Duodenal mucosa (tissue), 2 donors: ENCODE data around the gene KERA.

ENCODE experiments used
- H3K27ac ChIP-seq: one replicate; pipeline ENCODE4 v1.7.0; 2013; ENCODE audit warnings: low read depth, low read length
- H3K27me3 ChIP-seq, 2 donors: one replicate each; pipeline ENCODE4 v1.7.0; 2013; ENCODE audit warnings: low read length in 2 of 2, control low read depth in 1 of 2; ENCODE audit not compliant: insufficient read depth in 2 of 2, control insufficient read depth in 1 of 2
- H3K36me3 ChIP-seq, 2 donors: one replicate each; pipeline ENCODE4 v1.7.0; 2013; ENCODE audit warnings: low read length in 2 of 2, control low read depth in 1 of 2; ENCODE audit not compliant: insufficient read depth in 2 of 2, control insufficient read depth in 1 of 2
- H3K4me1 ChIP-seq, 2 donors: one replicate each; pipeline ENCODE4 v1.7.0; 2013; ENCODE audit warnings: low read length in 2 of 2, control low read depth in 1 of 2; ENCODE audit not compliant: insufficient read depth in 2 of 2, control insufficient read depth in 1 of 2
- H3K4me3 ChIP-seq, 2 donors: one replicate each; pipeline ENCODE4 v1.7.0; 2013; ENCODE audit warnings: low read length in 2 of 2, low read depth in 1 of 2
- H3K9ac ChIP-seq, 2 donors: one replicate each; pipeline ENCODE4 v1.7.0; 2013; ENCODE audit warnings: low read length in 2 of 2, low read depth in 1 of 2
- H3K9me3 ChIP-seq, 2 donors: one replicate each; pipeline ENCODE4 v1.7.0; 2013; ENCODE audit warnings: low read length in 2 of 2, control low read depth in 1 of 2; ENCODE audit not compliant: control insufficient read depth in 1 of 2

The KERA gene, protein sequence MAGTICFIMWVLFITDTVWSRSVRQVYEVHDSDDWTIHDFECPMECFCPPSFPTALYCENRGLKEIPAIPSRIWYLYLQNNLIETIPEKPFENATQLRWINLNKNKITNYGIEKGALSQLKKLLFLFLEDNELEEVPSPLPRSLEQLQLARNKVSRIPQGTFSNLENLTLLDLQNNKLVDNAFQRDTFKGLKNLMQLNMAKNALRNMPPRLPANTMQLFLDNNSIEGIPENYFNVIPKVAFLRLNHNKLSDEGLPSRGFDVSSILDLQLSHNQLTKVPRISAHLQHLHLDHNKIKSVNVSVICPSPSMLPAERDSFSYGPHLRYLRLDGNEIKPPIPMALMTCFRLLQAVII

DNA sequence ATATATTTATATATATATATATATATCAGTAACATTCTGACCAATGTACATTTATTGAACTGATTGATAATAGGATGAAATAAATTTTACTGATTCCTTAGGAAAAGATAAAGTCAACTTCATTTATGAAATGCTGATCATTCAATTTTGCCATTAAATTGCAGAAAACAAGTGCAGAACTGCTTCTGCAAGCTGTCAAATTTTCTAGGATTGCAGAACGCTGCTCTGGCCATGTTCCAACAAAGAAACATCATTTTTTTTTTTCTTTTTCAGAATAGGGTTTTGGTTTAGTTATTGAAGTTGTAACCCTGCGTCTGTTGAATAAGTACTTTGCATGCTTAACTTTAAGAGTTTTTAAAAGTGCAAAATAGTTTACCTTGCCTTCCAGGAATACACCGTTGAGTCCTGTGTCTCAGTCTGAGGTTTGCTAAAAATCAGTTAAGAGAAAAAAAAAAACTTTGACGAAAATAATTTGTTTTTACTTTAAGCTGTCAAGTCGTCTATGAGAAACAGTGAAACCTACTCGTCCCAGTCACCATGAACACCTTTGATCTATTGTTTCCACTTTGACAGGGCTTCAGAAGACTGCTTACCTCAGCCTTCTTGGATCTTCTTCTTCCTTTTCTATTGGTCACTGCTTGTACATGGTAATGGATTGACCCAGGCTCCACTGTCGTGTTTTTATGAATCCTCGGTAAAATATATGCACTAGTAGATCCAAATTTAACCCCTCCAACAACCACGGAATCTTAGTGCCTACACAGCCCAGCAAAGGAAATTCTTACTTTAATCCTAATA lies at the start of gene KERA:
TSS of gene KERA (minus strand) at position 657 of the 798 bp plus-strand sequence. CDS start 1,743 bp downstream, outside the sequence.
- H3K4me3 ChIP-seq: no peak within 1 kb of the TSS
- H3K36me3 ChIP-seq: no peaks in the 10 kb centered on the region
- H3K27me3 ChIP-seq: no peaks in the 10 kb centered on the region

DNA sequence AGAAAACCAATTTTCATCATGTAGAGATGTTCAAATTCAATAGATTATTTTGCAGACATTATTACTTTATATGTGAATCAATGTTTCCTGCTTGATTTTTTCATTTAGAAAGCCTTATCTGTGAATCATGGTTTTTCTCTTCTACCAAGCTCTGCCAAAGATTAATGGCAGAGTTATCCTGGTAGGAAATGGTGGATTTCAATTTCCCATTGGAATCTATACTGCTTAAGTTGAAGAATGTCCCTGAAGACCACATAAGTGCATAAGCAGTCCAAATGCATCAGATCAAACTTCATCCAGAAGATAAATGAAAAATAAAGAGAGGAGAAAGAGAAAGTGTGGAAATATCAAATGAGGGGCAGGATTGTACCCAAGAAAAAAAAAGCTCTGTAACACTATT lies 48.5 kb upstream of the KERA start:
- no peak overlapping the region for H3K4me3 ChIP-seq
- H3K27me3 ChIP-seq: no peaks in the 10 kb centered on the region
- H3K4me1 ChIP-seq: no peaks in the 10 kb centered on the region
- no peaks in the 10 kb centered on the region for H3K36me3 ChIP-seq
- no peak overlapping the region for H3K9ac ChIP-seq
- H3K9me3 ChIP-seq: no peaks in the 10 kb centered on the region
- no peak overlapping the region for H3K27ac ChIP-seq

More for the DNA sequence above, at the start of gene KERA:
- no peaks in the 10 kb centered on the region for H3K9me3 ChIP-seq
- H3K27ac ChIP-seq: no peak within 1 kb of the TSS
- H3K4me1 ChIP-seq: no peaks in the 10 kb centered on the region
- H3K9ac ChIP-seq: no peak within 1 kb of the TSS

DNA sequence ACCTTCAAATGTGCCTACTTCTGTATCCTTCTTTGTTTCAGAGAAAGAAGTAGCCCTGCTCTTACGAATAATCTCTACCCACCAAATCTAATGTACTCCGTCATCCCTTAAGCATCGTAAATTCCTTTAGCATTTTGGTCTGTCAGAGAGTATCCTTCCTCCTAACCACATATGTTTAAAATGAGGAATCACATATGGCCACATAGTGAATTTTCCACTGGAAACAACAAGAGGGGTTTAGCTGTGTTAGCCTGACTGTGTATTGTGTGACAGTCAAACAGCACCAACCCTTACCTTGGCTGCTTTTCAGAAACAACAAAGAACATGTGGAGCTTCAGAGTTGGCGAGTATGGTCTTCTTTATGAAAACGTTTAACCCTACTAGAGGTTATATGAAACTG lies 48.0 kb upstream of the KERA start:
- Histone ChIP-seq H3K27ac (no peak overlapping the region), H3K9ac (no peak overlapping the region), H3K4me3 (no peak overlapping the region)

DNA sequence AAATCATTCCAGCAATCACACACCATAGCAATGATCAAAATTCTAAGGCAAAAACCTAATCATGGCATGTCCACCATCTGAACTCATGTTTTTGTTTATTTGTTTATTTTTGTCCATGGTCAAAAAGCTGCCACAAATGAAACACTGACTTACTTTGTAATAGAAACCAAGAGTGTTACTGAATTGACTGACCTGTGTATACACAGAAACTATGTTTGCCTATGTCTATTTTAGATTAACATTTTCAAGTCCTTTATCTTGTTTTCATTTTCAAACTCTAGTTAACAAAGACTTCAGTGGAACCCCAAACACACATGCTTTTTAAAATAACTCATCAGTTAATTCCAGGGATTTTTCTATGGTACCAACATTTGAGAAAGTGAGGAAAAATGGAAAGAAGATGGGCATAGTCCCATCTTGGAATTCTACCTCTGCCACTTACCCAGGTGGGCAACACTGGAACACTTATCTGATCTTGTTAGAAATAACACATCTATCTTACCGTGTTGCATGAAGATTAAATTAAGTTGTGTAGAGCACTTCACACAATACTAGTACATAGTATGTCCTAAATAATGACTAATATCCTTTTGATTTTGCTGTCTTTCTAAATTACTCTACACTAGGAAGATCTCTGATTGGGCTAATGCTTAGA lies 47.1 kb upstream of the KERA start:
- Histone ChIP-seq H3K4me1 (no peaks in the 10 kb centered on the region), H3K9me3 (no peaks in the 10 kb centered on the region), H3K9ac (no peak overlapping the region), H3K27ac (no peak overlapping the region), H3K27me3 (no peaks in the 10 kb centered on the region), H3K4me3 (no peak overlapping the region), H3K36me3 (no peaks in the 10 kb centered on the region)

More for the DNA sequence above, 48.0 kb upstream of the KERA start:
- H3K27me3 ChIP-seq: no peaks in the 10 kb centered on the region
- no peaks in the 10 kb centered on the region for H3K36me3 ChIP-seq
- no peaks in the 10 kb centered on the region for H3K4me1 ChIP-seq
- no peaks in the 10 kb centered on the region for H3K9me3 ChIP-seq

DNA sequence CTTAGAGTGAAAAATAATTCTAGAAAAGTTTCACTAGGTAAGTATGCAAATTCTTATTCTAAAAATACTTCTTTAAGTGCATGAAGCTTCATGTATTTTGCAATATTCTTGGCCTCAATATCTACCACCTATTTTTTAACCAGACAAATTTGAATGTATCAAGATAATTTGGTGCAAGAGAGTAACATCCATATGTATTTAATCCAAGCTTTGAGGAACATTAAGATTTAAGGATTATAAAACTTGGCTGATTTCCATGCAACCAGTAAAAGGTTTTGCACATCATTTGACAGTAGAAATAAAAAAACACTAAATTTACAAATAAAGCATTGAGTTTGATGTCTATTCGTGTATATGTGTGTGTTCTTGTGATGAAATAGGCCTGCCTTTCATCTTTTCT lies 45.8 kb upstream of the KERA start:
- Histone ChIP-seq H3K4me3 (no peak overlapping the region), H3K9me3 (no peaks in the 10 kb centered on the region), H3K36me3 (no peaks in the 10 kb centered on the region), H3K9ac (no peak overlapping the region), H3K27ac (no peak overlapping the region), H3K27me3 (no peaks in the 10 kb centered on the region), H3K4me1 (peaks cover 0 to 4% of the 10 kb centered on the region in 2 donors)

DNA sequence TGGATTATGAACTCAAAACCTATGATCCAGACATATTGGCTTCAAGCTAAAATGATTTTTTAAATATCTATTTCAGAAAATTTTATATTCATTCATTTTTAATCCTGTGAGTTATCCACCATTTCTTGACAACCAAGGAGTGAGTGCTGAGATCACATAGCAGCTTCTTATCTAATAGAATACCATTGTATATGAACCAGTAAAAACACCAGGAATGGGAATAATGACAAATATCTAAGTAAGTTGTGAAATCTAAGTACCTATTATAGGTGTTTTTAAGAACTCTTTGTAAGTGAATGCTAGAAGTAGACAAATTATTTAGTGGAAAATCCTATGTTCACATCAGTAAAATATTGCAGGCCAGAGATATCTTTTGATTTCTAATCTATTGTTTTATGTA lies 45.3 kb upstream of the KERA start:
- Histone ChIP-seq H3K36me3 (no peaks in the 10 kb centered on the region), H3K27ac (no peak overlapping the region), H3K4me3 (no peak overlapping the region), H3K9me3 (no peaks in the 10 kb centered on the region), H3K9ac (no peak overlapping the region), H3K27me3 (no peaks in the 10 kb centered on the region), H3K4me1 (peaks cover 0 to 4% of the 10 kb centered on the region in 2 donors)

DNA sequence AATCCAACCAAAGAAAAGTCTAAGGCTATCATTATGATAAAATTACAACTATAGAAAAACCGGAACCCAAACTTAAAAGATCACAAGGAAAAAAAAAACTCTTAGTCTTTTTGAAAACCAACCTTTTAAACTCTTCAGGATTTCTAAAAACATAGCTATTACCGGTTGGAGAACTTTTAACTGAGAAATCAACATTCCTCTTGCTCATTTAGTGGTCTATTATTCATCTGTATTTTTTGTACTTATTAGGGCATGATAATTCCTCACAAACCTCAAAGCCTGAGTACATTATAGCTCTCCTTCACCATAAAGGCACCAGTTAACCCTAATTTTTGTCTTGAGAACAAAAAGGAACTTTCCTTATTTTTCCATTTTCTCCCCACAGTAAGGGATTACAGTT lies 43.1 kb upstream of the KERA start:
- Histone ChIP-seq H3K27ac (no peak overlapping the region), H3K27me3 (no peaks in the 10 kb centered on the region), H3K9me3 (no peaks in the 10 kb centered on the region), H3K36me3 (no peaks in the 10 kb centered on the region), H3K4me1 (peaks cover 0 to 4% of the 10 kb centered on the region in 2 donors), H3K9ac (no peak overlapping the region), H3K4me3 (no peak overlapping the region)

DNA sequence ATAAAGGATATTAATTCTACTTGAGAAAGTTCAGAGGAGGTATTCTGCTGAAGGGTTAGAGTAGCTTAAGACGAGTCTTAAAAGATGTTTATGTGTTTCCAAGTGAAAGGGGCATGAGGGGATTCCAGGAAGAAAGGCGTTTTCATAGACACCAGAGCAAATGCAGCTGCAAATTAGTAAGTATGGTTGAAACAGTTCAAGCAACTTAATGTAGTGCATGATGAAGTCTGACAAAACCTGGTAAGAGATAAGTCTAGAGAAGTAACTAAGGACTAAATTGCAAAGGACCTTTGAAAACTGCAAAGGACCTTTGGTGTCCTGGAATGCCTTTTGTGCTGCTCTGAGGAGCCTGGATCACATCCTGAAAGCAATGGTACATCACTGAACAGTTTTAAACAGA lies 42.0 kb upstream of the KERA start:
- H3K9ac ChIP-seq: no peak overlapping the region
- no peaks in the 10 kb centered on the region for H3K27me3 ChIP-seq
- H3K27ac ChIP-seq: no peak overlapping the region

DNA sequence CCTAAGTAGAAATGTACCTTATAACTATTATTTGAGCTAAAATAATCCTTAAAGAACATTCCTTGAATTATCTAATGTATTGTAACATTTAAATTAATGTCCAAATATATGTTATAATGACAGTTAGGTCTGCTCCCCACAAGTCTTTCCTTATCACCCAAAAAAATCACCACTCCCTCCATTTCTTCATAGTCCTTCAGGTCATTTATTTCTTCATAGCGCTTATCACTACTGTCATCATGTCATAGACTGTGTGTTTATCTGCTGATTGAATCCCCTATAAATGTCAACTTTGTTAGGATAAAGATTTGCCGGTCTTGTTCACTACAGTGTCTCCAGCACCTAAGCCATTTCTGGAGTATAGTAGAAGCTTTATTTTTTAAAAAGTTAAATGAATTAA lies 41.5 kb upstream of the KERA start:
- no peak overlapping the region for H3K9ac ChIP-seq
- H3K4me3 ChIP-seq: no peak overlapping the region
- no peaks in the 10 kb centered on the region for H3K9me3 ChIP-seq
- H3K27ac ChIP-seq: no peak overlapping the region
- H3K27me3 ChIP-seq: no peaks in the 10 kb centered on the region
- H3K4me1 ChIP-seq: peaks cover 0 to 4% of the 10 kb centered on the region in 2 donors
- no peaks in the 10 kb centered on the region for H3K36me3 ChIP-seq

More for the DNA sequence above, 42.0 kb upstream of the KERA start:
- Histone ChIP-seq H3K36me3 (no peaks in the 10 kb centered on the region), H3K4me1 (peaks cover 0 to 4% of the 10 kb centered on the region in 2 donors), H3K4me3 (no peak overlapping the region), H3K9me3 (no peaks in the 10 kb centered on the region)

DNA sequence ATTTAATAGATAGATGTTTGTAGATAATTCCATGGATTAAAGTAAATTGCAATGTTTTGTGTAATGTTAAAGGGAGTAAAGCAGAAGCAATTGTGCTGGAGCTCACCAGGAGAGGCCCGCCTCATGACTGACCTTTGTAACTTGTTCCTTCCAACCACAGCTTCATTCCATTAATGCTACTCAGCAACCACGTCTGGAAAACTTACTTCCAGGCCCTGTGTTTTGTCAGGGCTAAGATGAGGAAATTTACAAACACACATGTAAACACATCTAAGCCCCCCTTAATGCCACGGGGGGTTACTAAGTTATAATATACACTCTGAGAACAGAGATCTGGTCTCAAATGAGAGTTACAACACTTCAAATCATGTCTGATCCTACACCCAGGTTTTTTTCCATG lies 41.1 kb upstream of the KERA start:
- no peak overlapping the region for H3K4me3 ChIP-seq
- no peak overlapping the region for H3K27ac ChIP-seq

More for the DNA sequence above, 41.1 kb upstream of the KERA start:
- Histone ChIP-seq H3K9ac (no peak overlapping the region), H3K27me3 (no peaks in the 10 kb centered on the region), H3K4me1 (peaks cover 0 to 4% of the 10 kb centered on the region in 2 donors), H3K9me3 (no peaks in the 10 kb centered on the region), H3K36me3 (no peaks in the 10 kb centered on the region)
